Mesodermal cell (in vitro differentiated cells): ENCODE measurements around the gene DYSF.
A peak's percentile ranks its signal among the peaks of the same experiment; 100 is the strongest.

Experiments
- H3K27ac ChIP-seq: 2 replicates; pipeline ENCODE4 v1.7.0; 2013; ENCODE audit warnings: mild to moderate bottlenecking, low read depth, low read length, moderate library complexity; ENCODE audit not compliant: severe bottlenecking
- H3K36me3 ChIP-seq: 2 replicates; pipeline ENCODE4 v1.7.1; 2013; ENCODE audit warnings: mild to moderate bottlenecking, low read length, moderate library complexity; ENCODE audit not compliant: control insufficient read depth, insufficient read depth
- H3K4me1 ChIP-seq: one replicate; pipeline ENCODE4 v1.7.1; 2013; ENCODE audit warnings: mild to moderate bottlenecking, low read length; ENCODE audit not compliant: insufficient read depth, control insufficient read depth, poor library complexity, severe bottlenecking
- H3K4me3 ChIP-seq: 2 replicates; pipeline ENCODE4 v1.7.0; 2013; ENCODE audit warnings: low read length, control low read depth, mild to moderate bottlenecking; ENCODE audit not compliant: insufficient read depth, poor library complexity, severe bottlenecking; ENCODE audit errors: extremely low read depth
- H3K9me3 ChIP-seq: 2 replicates; pipeline ENCODE4 v1.7.1; 2013; ENCODE audit warnings: mild to moderate bottlenecking, low read length, moderate library complexity; ENCODE audit not compliant: control insufficient read depth
- WGBS, 2 experiments: methylation state at CpG; one replicate each; pipeline ENCODE4 v1.1.5; 2013; ENCODE audit warnings: missing lambda C conversion rate in 2 of 2; ENCODE audit not compliant: insufficient coverage in 2 of 2; 5-methylcytosine and 5-hydroxymethylcytosine counted together

The DYSF gene

GRCh38 chr2:71457123-71457915 is 4.0 kb downstream of the DYSF start:
- WGBS, 2 experiments: 89 to 95% methylated on average over 7 to 9 of the region's 9 CpGs
- Histone ChIP-seq H3K27ac (no peak overlapping the region), H3K36me3 (no peaks in the 10 kb centered on the region), H3K9me3 (no peaks in the 10 kb centered on the region), H3K4me3 (no peak overlapping the region), H3K4me1 (peaks cover 56% of the 10 kb centered on the region)

GRCh38 chr2:71457923-71458322 is 4.6 kb downstream of the DYSF start:
- Histone ChIP-seq H3K27ac (no peak overlapping the region), H3K9me3 (peaks cover 2% of the 10 kb centered on the region), H3K36me3 (no peaks in the 10 kb centered on the region), H3K4me3 (no peak overlapping the region), H3K4me1 (peaks cover 53% of the 10 kb centered on the region)
- WGBS, 2 experiments: 93 to 95% methylated on average over 3 to 4 of the region's 4 CpGs

- H3K36me3 ChIP-seq: no peaks in the 10 kb centered on the region
- H3K4me1 ChIP-seq: peaks cover 50% of the 10 kb centered on the region
- 92 to 96% methylated on average over 5 to 6 of the region's 7 CpGs for WGBS, 2 experiments
- no peak overlapping the region for H3K4me3 ChIP-seq
- H3K9me3 ChIP-seq: peaks cover 4% of the 10 kb centered on the region
- H3K27ac ChIP-seq: peak overlapping the region; percentile 13
Observed at GRCh38 chr2:71458413-71459083, 5.2 kb downstream of the DYSF start.

- Histone ChIP-seq H3K27ac (no peak overlapping the region), H3K9me3 (peaks cover 4% of the 10 kb centered on the region), H3K36me3 (no peaks in the 10 kb centered on the region), H3K4me1 (peaks cover 46% of the 10 kb centered on the region), H3K4me3 (no peak overlapping the region)
- WGBS, 2 experiments: 100% methylated on average over 1 to 2 of the region's 2 CpGs
Observed at GRCh38 chr2:71459084-71459431, 5.7 kb downstream of the DYSF start.

- peaks cover 4% of the 10 kb centered on the region for H3K9me3 ChIP-seq
- H3K27ac ChIP-seq: no peak overlapping the region
- no peak overlapping the region for H3K4me3 ChIP-seq
- H3K4me1 ChIP-seq: peaks cover 37% of the 10 kb centered on the region
- no peaks in the 10 kb centered on the region for H3K36me3 ChIP-seq
- 90 to 98% methylated on average over 3 to 6 of the region's 6 CpGs for WGBS, 2 experiments
Observed at GRCh38 chr2:71460056-71460455, 6.7 kb downstream of the DYSF start.

GRCh38 chr2:71460595-71461303 is 7.4 kb downstream of the DYSF start:
- WGBS, 2 experiments: 44 to 47% methylated on average over 7 to 9 of the region's 9 CpGs
- H3K4me3 ChIP-seq: no peak overlapping the region
- H3K9me3 ChIP-seq: peaks cover 4% of the 10 kb centered on the region
- H3K4me1 ChIP-seq: peaks cover 30% of the 10 kb centered on the region
- no peaks in the 10 kb centered on the region for H3K36me3 ChIP-seq
- H3K27ac ChIP-seq: no peak overlapping the region

GRCh38 chr2:71461304-71461671 is 7.9 kb downstream of the DYSF start:
- H3K4me3 ChIP-seq: no peak overlapping the region
- H3K9me3 ChIP-seq: peaks cover 4% of the 10 kb centered on the region
- 71 to 92% methylated on average over 5 of the region's 5 CpGs for WGBS, 2 experiments
- no peaks in the 10 kb centered on the region for H3K36me3 ChIP-seq
- peaks cover 28% of the 10 kb centered on the region for H3K4me1 ChIP-seq
- H3K27ac ChIP-seq: no peak overlapping the region

GRCh38 chr2:71462056-71462605 is 8.8 kb downstream of the DYSF start:
- Histone ChIP-seq H3K27ac (no peak overlapping the region), H3K4me3 (no peak overlapping the region), H3K9me3 (peaks cover 4% of the 10 kb centered on the region), H3K36me3 (no peaks in the 10 kb centered on the region), H3K4me1 (peaks cover 19% of the 10 kb centered on the region)
- 86 to 95% methylated on average over 7 to 8 of the region's 8 CpGs for WGBS, 2 experiments

GRCh38 chr2:71462641-71463341 is 9.4 kb downstream of the DYSF start:
- Histone ChIP-seq H3K9me3 (peaks cover 4% of the 10 kb centered on the region), H3K36me3 (no peaks in the 10 kb centered on the region), H3K27ac (no peak overlapping the region), H3K4me1 (peaks cover 18% of the 10 kb centered on the region), H3K4me3 (no peak overlapping the region)
- WGBS, 2 experiments: 77 to 89% methylated on average over 1 to 5 of the region's 5 CpGs

GRCh38 chr2:71463342-71463654 is 9.9 kb downstream of the DYSF start:
- Histone ChIP-seq H3K4me1 (peaks cover 18% of the 10 kb centered on the region), H3K36me3 (no peaks in the 10 kb centered on the region)

More at GRCh38 chr2:71463342-71463654, 9.9 kb downstream of the DYSF start:
- no peak overlapping the region for H3K4me3 ChIP-seq
- H3K27ac ChIP-seq: no peak overlapping the region
- peaks cover 4% of the 10 kb centered on the region for H3K9me3 ChIP-seq
- 81 to 94% methylated on average over 7 of the region's 7 CpGs for WGBS, 2 experiments
